ENCODE data around the gene EPG5.
A peak's percentile ranks its signal among the peaks of the same experiment; 100 is the strongest.
"Not testable (repeated sequence)": the region's sequence is repeated elsewhere in the genome, so short reads cannot be mapped to it uniquely, and the experiment has no call there.

The EPG5 gene

GRCh38 chr18:45861926-45862325 lies 105.2 kb downstream of the EPG5 start:
- no peak for DNase-seq

GRCh38 chr18:45860971-45861370 lies 106.2 kb downstream of the EPG5 start:
- no peak for DNase-seq

- DNase-seq, result no peak
Observed at GRCh38 chr18:45860492-45860891, 106.6 kb downstream of the EPG5 start.

GRCh38 chr18:45859334-45859733 lies 107.8 kb downstream of the EPG5 start:
- no peak for DNase-seq

GRCh38 chr18:45856531-45856930 lies 110.6 kb downstream of the EPG5 start:
- DNase-seq, result no peak

- DNase-seq, result no peak
Observed at GRCh38 chr18:45854036-45854586, 113.0 kb downstream of the EPG5 start.

- no peak for DNase-seq
Observed at GRCh38 chr18:45852631-45853030, 114.5 kb downstream of the EPG5 start.

- DNase-seq, result no peak
Observed at GRCh38 chr18:45851161-45851925, 115.8 kb downstream of the EPG5 start.

GRCh38 chr18:45850021-45850420 lies 117.1 kb downstream of the EPG5 start:
- DNase-seq, result no peak

GRCh38 chr18:45849529-45849928 lies 117.6 kb downstream of the EPG5 start:
- DNase-seq, result no peak

GRCh38 chr18:45848643-45849042 lies 118.5 kb downstream of the EPG5 start:
- DNase-seq, result not testable (repeated sequence)

GRCh38 chr18:45847119-45847518 lies 120.0 kb downstream of the EPG5 start:
- DNase-seq, result no peak

GRCh38 chr18:45845410-45845809 lies 121.7 kb downstream of the EPG5 start:
- no peak for DNase-seq

GRCh38 chr18:45844938-45845337 lies 122.2 kb downstream of the EPG5 start:
- DNase-seq, result no peak

- no peak for DNase-seq
Observed at GRCh38 chr18:45843019-45843418, 124.1 kb downstream of the EPG5 start.

- no peak for DNase-seq
Observed at GRCh38 chr18:45841765-45842442, 125.2 kb downstream of the EPG5 start.

GRCh38 chr18:45841060-45841764 lies 125.9 kb downstream of the EPG5 start:
- DNase-seq, result no peak

- peak; percentile 24 for DNase-seq
Observed at GRCh38 chr18:45839414-45840395, 127.4 kb downstream of the EPG5 start.

GRCh38 chr18:45838302-45839070 lies 128.6 kb downstream of the EPG5 start:
- DNase-seq, result no peak

- DNase-seq, result peak; percentile 7
Observed at GRCh38 chr18:45837283-45838070, 129.7 kb downstream of the EPG5 start.

Measured in NCI-H526 treated with DMSO at 0.1 percent for 48 hours (cell line).